22Rv1 (cell line): ENCODE results near the gene NPC1L1.

ENCODE experiments used
- CTCF ChIP-seq: fragments of 450-650 bp; IDR thresholded peaks from 2 replicates; pipeline ENCODE4 v1.5.1; 2017; ENCODE audit warnings: mild to moderate bottlenecking
- ZFX ChIP-seq: fragments of 450-650 bp; IDR thresholded peaks from 2 replicates; pipeline ENCODE4 v1.6.1; 2017; ENCODE audit warnings: antibody characterized with exemption, borderline replicate concordance

- no peak for TF ChIP-seq CTCF
- TF ChIP-seq ZFX: no peak
Measured at GRCh38 chr7:44512736-44513135, 28.4 kb downstream of the NPC1L1 start.
